Chondrocyte (in vitro differentiated cells): ENCODE results near the gene ABHD15. TPM values are rescaled to one million over a fixed set of nuclear protein-coding genes. Genes with fewer than 3 reads are reported as not detected.

ENCODE experiments used
- DNase-seq: peaks from one replicate; pipeline ENCODE4 v3.0.0; 2021; ENCODE audit warnings: mixed read lengths, low spot score
- H3K27ac Mint-ChIP-seq: one replicate; pipeline ENCODE4 v1.8.0; 2021; ENCODE audit warnings: mild to moderate bottlenecking, moderate library complexity, mixed read lengths; ENCODE audit not compliant: unreplicated experiment
- H3K27me3 Mint-ChIP-seq: 2 replicates; pipeline ENCODE4 v1.8.0; 2021; ENCODE audit warnings: low read depth, mixed read lengths
- H3K36me3 Mint-ChIP-seq: 2 replicates; pipeline ENCODE4 v1.8.0; 2021; ENCODE audit warnings: low read depth, mixed read lengths
- H3K4me1 Mint-ChIP-seq: 2 replicates; pipeline ENCODE4 v1.8.0; 2021; ENCODE audit warnings: low read depth, mild to moderate bottlenecking, mixed read lengths
- H3K4me3 Mint-ChIP-seq: one replicate; pipeline ENCODE4 v1.8.0; 2021; ENCODE audit warnings: mild to moderate bottlenecking, moderate library complexity, mixed read lengths; ENCODE audit not compliant: unreplicated experiment
- H3K9me3 Mint-ChIP-seq: 2 replicates; pipeline ENCODE4 v1.8.0; 2021; ENCODE audit warnings: low read depth, mixed read lengths
- CTCF ChIP-seq: fragments of 200-600 bp; sonication (generic); IDR thresholded peaks from 2 replicates; pipeline ENCODE4 v1.5.0; 2021; ENCODE audit warnings: antibody characterized with exemption, mild to moderate bottlenecking, moderate library complexity
- total RNA-seq: library from RNA; stranded (reverse); gene quantifications from 3 replicates; pipeline ENCODE4 v1.2.1, GENCODE V29; 2021

The ABHD15 gene
- total RNA-seq, 1 donor from 2014 or later: 11.7 TPM

GRCh38 chr17:29546085-29546484 is 20.8 kb downstream of the ABHD15 start:
- Mint-ChIP-seq H3K4me1 (peaks cover 20% of the 10 kb centered on the region), H3K27me3 (no peaks in the 10 kb centered on the region), H3K36me3 (peaks cover 7% of the 10 kb centered on the region), H3K4me3 (no peak overlapping the region), H3K27ac (peak overlapping the region; percentile 36), H3K9me3 (no peaks in the 10 kb centered on the region)
- no peak for DNase-seq
- TF ChIP-seq CTCF: no peak

- no peak for DNase-seq
- Mint-ChIP-seq H3K36me3 (peaks cover 10% of the 10 kb centered on the region), H3K27ac (no peak overlapping the region), H3K9me3 (no peaks in the 10 kb centered on the region), H3K4me3 (no peak overlapping the region), H3K27me3 (no peaks in the 10 kb centered on the region), H3K4me1 (peaks cover 9% of the 10 kb centered on the region)
- no peak for TF ChIP-seq CTCF
Measured at GRCh38 chr17:29544066-29544465, 22.8 kb downstream of the ABHD15 start.

GRCh38 chr17:29533976-29534375 is 32.9 kb downstream of the ABHD15 start:
- Mint-ChIP-seq H3K27ac (no peak overlapping the region), H3K4me1 (no peaks in the 10 kb centered on the region), H3K9me3 (no peaks in the 10 kb centered on the region), H3K27me3 (no peaks in the 10 kb centered on the region), H3K36me3 (peaks cover 22% of the 10 kb centered on the region), H3K4me3 (no peak overlapping the region)
- no peak for DNase-seq
- TF ChIP-seq CTCF: no peak

GRCh38 chr17:29526322-29526721 is 40.5 kb downstream of the ABHD15 start:
- H3K4me1 Mint-ChIP-seq: peaks cover 4% of the 10 kb centered on the region
- no peak for TF ChIP-seq CTCF
- H3K27me3 Mint-ChIP-seq: no peaks in the 10 kb centered on the region
- H3K9me3 Mint-ChIP-seq: no peaks in the 10 kb centered on the region
- no peak overlapping the region for H3K27ac Mint-ChIP-seq
- H3K4me3 Mint-ChIP-seq: no peak overlapping the region
- peak; percentile 2 for DNase-seq
- H3K36me3 Mint-ChIP-seq: peaks cover 19% of the 10 kb centered on the region

- no peak for DNase-seq
- H3K4me1 Mint-ChIP-seq: peaks cover 4% of the 10 kb centered on the region
- no peaks in the 10 kb centered on the region for H3K9me3 Mint-ChIP-seq
- H3K27ac Mint-ChIP-seq: peak overlapping the region; percentile 9
- H3K27me3 Mint-ChIP-seq: no peaks in the 10 kb centered on the region
- H3K36me3 Mint-ChIP-seq: peaks cover 17% of the 10 kb centered on the region
- no peak overlapping the region for H3K4me3 Mint-ChIP-seq
- no peak for TF ChIP-seq CTCF
Measured at GRCh38 chr17:29524692-29525091, 42.1 kb downstream of the ABHD15 start.
